ENCODE measurements around the gene EHBP1.

The EHBP1 gene

GRCh38 chr2:62958206-62958605 is 252.7 kb downstream of the EHBP1 start:
- DNase-seq (ENCODE audit: low spot score) = no peak

GRCh38 chr2:62964050-62964449 is 258.5 kb downstream of the EHBP1 start:
- no peak for DNase-seq (ENCODE audit: low spot score)

DNA sequence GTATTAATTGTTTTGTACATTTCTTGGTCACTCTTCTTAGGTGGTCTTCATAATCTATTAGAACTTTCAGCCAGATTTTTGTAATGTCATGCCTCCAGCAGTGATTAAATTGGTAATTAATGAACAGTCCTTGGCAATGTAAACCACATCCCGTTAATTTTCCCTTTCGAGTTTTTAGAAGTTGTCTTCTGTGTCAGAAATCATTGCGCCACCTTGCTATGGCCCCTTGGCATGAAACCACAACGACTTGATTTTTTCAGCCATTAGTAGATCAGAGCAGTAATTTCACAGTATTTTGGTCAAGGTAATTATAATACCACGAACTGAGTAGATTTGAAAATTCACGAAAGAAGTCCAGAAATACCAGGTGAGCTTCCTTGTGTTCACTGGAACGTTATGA is 259.2 kb downstream of the EHBP1 start:
- DNase-seq (ENCODE audit: low spot score) = no peak

GRCh38 chr2:62966991-62967390 is 261.5 kb downstream of the EHBP1 start:
- DNase-seq (ENCODE audit: low spot score) = no peak

DNA sequence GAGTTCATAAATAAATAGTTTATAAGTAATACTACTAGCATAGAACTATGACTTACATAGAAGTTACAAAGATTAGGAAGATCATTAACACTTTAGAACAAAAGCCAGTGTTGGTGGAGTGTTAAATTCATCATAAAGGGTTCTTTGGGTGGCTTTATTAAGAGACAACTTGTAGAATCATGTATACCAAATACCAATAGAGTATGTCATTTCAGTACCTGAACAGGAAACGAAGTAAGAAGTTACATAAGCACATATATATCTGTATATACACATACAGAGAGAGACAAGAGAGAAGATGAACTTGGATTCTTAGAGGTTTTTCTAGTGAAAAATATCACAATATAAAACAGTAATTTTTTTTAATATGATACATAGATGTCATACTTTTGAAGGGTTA is 262.7 kb downstream of the EHBP1 start:
- no peak for DNase-seq (ENCODE audit: low spot score)

DNA sequence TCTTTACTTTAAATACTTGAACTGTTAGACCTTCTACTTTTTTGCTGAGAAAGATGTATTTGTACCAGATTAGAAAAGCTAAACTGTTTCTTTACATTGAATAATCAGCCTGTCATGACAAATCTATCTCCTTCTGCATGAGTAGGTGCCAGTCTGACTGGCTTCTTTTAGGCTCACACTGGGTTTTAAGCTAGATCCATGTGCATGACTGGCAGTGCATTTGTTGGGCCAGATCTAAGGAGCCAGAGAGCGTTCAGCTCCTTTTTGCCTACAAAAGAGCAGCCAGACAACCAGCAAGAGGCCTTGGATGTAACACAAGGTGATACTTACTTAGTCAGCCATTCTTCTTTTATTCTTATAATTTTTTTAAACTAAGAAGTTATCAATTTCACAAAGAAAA is 263.2 kb downstream of the EHBP1 start:
- DNase-seq (ENCODE audit: low spot score) = no peak

DNA sequence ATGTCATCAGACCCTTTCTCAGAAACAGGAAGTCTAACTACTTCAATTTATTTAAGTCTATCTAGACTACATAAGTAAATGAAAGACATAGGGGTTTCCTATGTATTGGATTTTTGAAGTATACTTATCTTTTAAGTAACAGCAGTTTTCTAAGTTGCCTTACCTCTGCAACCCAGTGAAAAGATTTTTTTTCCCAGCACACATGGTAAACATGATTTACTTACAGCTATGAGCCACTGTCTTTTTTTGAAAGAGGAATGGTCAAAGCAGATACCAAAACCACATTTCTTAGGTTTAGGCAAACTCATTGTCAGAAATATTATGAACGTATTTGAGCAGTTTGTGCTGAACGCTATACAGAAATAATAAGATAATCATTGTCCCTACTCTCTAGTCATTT is 266.4 kb downstream of the EHBP1 start:
- DNase-seq (ENCODE audit: low spot score) = no peak

- no peak for DNase-seq (ENCODE audit: low spot score)
Measured at GRCh38 chr2:62972601-62973000, 267.1 kb downstream of the EHBP1 start.

DNA sequence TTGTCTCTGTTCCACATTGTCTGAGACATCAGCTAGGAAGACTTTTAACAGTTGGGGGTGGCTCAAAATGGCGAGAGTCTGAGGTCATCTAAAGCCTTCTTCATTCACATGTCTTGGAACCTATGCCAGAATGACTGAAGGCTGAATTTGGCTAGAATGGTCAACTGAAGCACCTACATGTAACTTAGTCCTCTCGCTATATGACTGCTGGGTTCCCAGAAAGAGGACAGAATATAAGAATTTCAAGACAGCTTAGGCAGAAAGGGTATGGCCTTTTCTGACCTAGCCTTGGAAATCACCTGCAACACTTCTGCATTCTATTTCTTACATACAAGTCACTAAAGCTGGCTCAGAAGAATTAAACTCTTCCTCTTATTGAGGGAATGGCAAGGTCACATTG is 269.5 kb downstream of the EHBP1 start:
- DNase-seq (ENCODE audit: low spot score) = no peak

DNA sequence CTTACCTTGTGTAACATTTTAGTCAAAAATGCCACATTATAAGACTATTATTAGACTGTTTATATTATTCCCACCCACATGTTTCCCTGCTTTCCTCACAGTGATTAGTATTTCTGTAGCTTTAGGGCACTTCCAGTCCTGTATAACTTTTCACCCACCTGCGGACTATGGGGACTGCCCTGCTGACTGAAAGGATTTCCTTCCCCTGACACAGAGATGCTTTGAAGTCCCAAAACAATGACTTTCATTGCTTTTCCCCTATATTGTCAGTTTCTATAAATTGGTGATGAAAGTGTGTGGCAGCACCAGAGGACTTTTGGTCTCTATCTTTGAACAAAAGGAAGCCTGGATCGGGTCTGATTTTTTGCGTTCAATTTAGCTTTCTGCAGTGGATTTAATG is 286.1 kb downstream of the EHBP1 start:
- no peak for DNase-seq (ENCODE audit: low spot score)

DNA sequence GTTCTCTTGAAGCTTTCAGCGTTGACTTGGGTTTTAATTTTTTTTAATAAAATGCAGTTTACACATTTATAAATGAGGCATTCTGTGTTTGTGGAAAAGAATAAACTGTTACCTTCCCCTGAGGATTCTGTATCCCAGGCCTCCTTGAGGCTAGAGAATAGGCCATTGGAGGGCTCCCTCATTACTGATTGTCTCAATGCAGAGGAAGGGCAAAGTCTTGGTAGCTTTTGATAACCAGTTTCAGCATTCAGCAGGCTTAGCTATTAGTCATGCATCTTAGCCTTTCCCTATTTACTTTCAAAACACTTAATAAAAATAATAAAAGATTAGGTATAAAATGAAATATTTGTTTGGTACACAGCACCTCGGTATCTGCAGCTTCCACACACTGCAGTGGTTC is 287.0 kb downstream of the EHBP1 start:
- DNase-seq (ENCODE audit: low spot score) = no peak

GRCh38 chr2:62994206-62994605 is 288.7 kb downstream of the EHBP1 start:
- DNase-seq (ENCODE audit: low spot score) = no peak

GRCh38 chr2:62996534-62997186 is 291.1 kb downstream of the EHBP1 start:
- DNase-seq (ENCODE audit: low spot score) = no peak

DNA sequence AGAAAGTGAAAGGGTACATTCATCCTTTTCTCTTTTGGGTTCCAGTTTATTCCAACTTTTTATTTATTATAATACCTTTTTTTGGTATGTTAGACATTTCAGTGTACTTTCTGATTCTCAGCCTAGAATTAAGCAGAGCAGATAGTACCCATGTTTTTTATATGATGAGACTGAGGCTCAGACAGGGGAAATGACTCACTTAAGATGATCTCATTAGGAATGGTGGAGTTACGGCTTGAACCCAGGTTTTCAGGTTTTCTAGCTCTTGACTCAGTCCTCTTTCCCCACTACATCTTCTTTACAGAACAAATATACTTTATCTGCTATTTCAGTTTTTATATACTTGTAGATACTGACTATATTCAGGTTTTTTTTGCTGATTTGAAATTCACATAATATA is 293.4 kb downstream of the EHBP1 start:
- DNase-seq (ENCODE audit: low spot score) = no peak

GRCh38 chr2:62999905-63000304 is 294.4 kb downstream of the EHBP1 start:
- no peak for DNase-seq (ENCODE audit: low spot score)

DNA sequence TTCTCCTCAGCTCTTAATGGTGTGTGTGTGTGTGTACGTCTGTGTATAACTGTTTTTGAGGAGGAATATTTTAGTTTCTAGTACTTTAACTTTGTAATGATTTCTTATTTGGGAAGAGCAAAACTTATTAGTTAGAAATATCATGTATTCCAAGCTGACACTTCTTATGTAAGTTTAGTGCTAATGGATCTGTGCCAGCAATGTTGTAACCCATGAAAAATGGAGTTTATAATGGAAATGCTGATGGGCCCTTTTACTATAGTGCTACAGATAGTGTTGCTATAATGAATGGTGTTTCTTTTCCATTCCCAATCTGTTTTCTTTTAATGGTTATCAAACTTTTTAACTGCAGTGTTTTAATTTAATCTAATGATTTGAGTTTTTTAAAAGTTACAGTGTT is 295.3 kb downstream of the EHBP1 start:
- DNase-seq (ENCODE audit: low spot score) = no peak

DNA sequence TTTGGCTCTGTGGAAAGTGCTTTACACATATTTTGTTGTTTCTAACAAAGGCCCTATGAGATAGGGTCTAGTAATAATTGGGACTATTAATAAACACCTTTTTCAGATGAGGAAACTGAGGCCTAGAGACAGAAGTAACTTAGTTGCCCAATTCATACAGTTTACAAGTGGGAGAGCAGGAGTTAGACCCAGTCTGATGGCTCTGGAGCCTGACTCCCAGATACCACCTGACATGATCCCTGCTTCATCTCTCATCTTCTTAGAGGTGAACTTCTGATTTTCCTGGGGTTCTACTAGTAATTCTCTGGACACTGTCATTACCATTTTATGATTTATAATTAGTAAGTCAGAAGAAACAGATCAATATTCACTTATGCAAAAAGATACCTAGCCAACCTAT is 296.1 kb downstream of the EHBP1 start:
- DNase-seq (ENCODE audit: low spot score) = no peak

GRCh38 chr2:63003351-63003750 is 297.8 kb downstream of the EHBP1 start:
- no peak for DNase-seq (ENCODE audit: low spot score)

DNA sequence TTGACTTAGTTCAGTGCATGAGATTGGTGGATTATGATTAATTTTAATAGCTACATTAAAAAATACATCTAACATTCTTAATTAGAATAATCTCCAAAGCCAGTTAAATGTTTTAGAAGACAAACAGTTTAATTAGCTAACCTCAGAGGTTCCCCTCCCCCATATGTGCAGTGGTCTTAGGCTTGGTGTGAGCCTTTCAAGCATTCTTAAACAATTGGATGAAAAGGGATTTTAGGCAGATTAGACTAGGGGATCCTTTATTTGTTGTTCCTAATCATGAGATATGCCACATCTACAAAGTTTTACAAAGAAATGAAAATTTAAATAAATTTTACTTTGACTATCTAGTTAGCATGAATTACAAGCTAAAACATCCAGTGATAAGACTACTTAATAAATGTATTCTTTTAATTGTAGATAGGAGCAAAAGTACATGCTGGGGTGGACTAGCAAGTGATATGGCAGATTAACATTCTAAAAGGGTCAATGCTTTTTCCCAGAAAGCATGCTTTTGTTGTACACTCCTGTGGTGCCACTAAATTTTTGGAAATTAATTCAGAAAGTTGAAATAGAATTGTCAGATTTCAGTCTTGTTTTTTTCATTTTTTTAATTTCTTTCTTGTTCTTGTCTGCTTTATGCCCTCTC is 302.4 kb downstream of the EHBP1 start:
- no peak for DNase-seq (ENCODE audit: low spot score)

DNA sequence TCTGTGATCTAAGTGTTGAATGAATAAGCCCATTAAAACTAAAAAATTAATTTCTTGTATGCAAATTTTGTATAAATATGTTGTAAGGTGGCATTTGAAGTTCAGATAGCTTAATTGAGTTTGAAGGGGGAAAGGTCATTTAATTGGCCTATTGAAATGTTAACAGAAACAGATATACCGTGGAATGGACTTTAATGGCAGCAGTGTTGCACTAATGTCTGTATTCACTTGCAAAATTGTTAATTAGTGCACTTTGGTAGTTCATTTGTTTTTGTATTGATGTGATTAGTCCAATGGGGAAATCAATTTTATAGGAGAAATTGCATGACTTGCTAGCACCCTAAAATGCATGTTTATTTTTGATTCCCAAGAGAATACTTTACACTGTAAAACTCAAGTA is 303.3 kb downstream of the EHBP1 start:
- no peak for DNase-seq (ENCODE audit: low spot score)

GRCh38 chr2:63009490-63009889 is 304.0 kb downstream of the EHBP1 start:
- DNase-seq (ENCODE audit: low spot score) = no peak

GRCh38 chr2:63012541-63012940 is 307.0 kb downstream of the EHBP1 start:
- DNase-seq (ENCODE audit: low spot score) = no peak

DNA sequence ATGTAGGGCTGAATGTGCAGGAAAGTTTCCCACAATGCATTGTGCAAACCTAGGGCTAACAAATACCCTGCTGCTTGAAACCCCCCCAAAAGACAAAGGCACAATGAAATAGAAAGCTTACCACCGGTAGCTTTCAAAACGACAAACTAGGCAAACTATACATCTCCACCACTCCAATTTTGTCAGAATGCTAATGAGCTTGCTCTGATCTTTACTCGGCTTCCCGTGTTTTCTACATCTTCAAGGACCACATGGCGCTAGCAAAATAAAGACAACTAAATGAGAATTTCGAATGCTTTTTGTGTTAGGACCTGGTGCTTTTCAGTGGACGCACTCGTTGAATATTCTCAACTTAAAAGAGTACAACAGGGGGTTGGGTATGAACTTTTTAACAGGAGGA is 307.9 kb downstream of the EHBP1 start:
- DNase-seq (ENCODE audit: low spot score) = no peak

- no peak for DNase-seq (ENCODE audit: low spot score)
Measured at GRCh38 chr2:63015389-63015788, 309.9 kb downstream of the EHBP1 start.

All from SK-N-DZ (cell line).